AG20443 (cell line): ENCODE results near the gene RAPGEFL1.
"Not testable (repeated sequence)": the region's sequence is repeated elsewhere in the genome, so short reads cannot be mapped to it uniquely, and the experiment has no call there.

Source experiments
- DNase-seq: peaks from one replicate; pipeline ENCODE4 v3.0.0; 2012; ENCODE audit warnings: low spot score, mixed read lengths

RAPGEFL1 gene

GRCh38 chr17:40209404-40210093 is 32.3 kb downstream of the RAPGEFL1 start:
- DNase-seq: peak; percentile 73

DNA sequence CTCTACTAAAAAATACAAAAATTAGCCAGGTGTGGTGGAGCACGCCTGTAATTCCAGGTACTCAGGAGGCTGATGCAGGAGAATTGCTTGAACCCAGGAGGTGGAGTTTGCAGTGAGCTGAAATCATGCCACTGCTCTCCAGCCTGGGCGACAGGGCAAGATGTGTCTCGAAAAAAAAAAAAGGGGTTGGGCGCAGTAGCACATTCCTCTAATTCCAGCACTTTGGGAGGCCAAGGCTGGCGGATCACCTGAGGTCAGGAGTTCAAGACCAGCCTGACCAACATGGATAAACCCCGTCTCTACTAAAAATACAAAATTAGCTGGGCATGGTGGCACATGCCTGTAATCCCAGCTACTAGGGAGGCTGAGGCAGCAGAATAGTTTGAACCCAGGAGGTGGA is 36.6 kb downstream of the RAPGEFL1 start:
- not testable (repeated sequence) for DNase-seq

DNA sequence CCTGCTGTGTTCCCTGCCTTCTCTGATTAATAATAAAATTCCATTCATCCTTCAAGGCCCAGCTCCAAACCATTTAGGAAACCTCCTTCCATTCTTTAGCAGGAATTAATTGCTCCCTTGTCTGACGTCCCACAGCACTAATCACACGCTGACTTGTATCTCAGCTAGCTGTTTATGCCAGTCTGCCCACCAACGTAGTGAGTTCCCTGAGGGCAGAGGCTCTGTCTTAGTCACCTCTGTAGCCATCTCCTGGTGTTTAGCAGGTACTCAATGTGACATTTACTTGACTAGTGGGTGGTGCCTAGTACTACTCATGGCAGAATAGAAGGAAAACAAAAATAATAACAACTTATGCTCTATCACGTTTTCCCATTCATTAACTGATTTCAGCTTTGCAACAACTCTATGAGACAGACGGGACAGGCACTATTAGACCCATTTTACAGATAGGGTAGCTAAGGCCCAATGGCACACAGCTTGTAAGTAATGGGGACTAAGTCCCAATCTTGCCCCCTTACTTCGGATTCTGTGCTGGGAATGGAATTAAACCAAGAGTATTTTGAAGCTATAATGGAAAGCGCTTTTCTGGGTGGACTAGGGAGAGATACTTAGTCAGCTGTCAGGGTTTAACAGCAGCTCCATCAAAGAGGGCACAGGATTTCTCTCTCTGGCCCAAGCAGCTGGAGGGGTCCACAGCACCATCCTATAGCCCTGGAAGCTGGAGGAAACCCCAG is 40.9 kb downstream of the RAPGEFL1 start:
- no peak for DNase-seq

DNA sequence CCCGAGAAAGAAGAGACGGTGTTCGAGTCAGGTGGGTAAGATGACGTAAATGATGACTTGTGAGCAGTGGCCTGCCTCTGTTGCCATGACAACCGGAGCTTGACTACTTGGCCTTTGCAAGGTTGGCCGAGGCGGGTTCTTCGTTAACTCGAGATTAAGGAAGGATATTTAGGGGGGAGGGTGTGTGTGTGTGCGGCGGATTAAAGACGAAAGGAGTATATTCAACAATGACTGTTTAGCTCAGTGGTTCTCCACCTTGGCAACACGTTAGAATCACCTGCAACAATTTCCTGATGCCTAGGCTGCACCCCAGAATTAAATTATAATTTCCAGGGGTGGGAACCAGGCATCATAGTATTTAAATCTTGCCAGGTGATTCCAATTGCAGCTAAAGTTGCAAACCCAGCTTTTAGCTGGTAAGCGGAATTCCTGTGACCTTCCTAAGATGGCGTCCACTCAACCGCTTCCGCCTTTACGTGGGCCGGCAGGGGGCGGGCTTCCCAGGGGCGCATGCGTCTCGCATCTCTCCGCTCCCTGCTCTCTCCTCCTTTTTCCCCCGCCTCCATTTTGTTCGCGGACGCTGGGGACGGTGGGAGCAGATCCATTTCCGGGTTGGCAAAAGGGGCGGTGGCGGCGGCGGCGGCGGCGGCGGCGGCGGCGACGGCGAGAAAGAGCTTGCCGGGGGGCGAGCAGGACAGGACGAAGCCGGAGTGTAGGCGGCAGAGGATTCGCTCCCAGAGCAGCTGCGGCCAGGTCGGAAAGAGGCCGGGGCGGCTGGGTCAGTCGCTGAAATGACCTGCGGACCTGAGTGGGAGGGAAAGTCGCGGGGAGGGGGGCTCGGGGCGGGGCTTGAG is 41.7 kb downstream of the RAPGEFL1 start, which contains the start of gene WIPF2:
WIPF2 (plus strand) TSS at position 565 of the 854 bp plus-strand sequence. CDS start 37,156 bp downstream, outside the sequence.
- DNase-seq: peak; percentile 99

- DNase-seq: peak; percentile 43
These were observed 42.5 kb downstream of the RAPGEFL1 start for GRCh38 chr17:40219594-40220338.

DNA sequence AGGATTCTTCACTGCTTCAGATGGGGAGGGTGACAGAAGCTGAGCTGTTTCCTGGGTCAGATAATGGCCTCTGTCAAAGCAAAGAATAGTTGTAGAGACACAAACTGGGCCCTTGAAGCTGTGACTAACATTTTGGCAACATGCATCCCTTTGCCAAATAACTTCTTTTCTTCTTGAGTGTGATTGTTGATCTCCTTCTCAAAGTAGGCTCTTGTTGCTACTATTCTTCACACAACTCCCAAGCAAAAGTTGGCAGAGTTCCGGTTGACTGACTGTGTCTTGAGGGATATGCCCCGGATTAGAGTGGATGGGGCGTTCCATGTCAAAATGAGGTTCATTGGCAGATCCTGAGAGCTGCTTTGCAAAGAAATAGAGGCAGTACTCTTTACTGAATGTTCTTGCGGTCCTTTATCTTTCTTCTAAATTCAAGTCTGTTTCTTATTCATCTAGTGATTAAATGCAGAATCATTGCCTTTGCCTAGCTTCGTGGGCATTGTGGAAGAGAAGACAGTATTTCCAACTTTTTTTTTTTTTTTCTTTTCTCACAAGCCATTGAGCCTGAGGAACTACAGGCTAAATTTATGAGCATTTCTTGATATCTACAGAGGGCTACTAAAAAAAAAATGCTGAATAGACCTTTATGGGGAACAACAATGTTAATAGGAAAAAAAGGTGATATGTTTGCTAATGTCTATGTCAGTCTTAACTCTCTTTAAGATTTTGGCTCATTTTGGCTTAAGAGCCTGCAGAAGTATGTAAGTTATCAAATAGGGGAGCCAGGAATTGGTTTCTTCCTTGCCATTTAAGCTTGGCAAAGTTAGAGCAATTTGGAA is 47.7 kb downstream of the RAPGEFL1 start:
- peak; percentile 59 for DNase-seq

DNA sequence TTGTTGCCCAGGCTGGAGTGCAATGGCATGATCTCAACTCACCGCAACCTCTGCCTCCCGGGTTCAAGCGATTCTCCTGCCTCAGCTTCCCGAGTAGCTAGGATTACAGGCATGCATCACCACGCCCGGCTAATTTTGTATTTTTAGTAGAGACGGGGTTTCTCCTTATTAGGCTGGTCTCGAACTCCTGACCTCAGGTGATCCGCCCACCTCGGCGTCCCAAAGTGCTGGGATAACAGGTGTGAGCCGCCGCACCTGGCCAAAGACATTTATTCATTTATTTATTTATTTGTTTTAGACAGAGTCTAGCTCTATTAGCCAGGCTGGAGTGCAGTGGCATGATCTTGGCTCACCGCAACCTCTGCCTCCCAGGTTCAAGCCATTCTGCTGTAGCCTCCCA is 51.9 kb downstream of the RAPGEFL1 start:
- not testable (repeated sequence) for DNase-seq

GRCh38 chr17:40230670-40231069 is 53.4 kb downstream of the RAPGEFL1 start:
- DNase-seq: no peak

DNA sequence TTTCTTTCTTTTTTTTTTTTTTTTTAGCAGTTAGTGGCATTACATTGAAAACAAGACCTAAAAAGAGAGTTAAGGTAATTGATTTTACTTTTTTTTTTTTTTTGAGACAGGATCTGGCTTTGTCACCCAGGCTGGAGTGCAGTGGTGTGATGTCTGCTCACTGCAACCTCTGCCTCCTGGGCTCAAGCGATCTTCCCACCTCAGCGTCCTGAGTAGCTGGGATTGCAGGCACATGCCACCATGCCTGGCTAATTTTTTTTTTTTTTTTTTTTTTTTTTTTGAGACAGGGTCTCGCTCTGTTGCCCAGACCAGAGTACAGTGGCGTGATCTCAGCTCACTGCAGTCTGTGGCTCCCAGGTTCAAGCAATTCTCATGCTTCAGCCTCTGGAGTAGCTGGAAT is 54.7 kb downstream of the RAPGEFL1 start:
- DNase-seq: not testable (repeated sequence)

GRCh38 chr17:40241252-40241834 is 64.1 kb downstream of the RAPGEFL1 start:
- DNase-seq: peak; percentile 31

GRCh38 chr17:40242774-40243173 is 65.5 kb downstream of the RAPGEFL1 start:
- no peak for DNase-seq

DNA sequence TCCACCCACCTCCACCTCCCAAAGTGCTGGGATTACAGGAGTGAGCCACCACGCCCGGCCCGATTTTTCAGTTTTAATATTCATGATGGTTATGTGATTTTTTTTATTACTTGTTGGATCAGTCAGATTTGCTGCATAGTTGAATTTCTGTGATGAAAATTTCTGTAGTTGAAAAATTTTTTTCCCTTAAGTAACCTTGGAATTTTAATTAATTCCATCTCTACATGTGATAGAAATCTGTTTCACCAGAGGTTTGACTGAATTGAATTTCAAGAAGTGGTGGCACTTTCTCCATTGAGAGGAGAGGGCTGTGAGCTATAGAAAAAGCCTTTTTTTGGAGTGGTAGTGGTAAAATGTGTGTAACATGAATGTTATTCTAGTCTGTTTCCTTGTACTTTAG is 66.5 kb downstream of the RAPGEFL1 start:
- peak; percentile 27 for DNase-seq

DNA sequence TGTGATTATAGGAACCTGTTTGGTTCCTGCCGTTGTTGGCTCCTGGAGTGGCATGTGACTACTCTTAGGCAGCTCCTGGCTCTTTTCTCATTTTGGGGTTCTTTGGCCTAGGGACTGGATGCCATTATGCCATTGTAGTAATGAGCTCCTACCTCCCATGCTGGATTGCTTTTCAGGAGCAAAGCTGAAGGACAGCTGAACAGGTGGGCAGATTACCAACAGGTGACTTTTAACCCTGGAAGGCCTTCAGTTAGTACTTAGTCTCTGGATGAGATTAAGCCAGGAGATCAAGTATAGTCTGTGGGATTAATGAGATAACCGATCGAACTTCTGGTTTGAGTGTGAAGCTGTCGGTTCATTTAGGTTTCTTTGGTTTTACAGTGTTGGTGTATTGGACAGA is 67.0 kb downstream of the RAPGEFL1 start:
- no peak for DNase-seq
